ENCODE data around the gene CAPN5. TPM values are rescaled to one million over a fixed set of nuclear protein-coding genes. Genes with fewer than 3 reads are reported as not detected.

CAPN5 gene
- total and polyA plus RNA-seq, 4 donors: 10.7 to 43.1 (median 28.2) TPM

DNA sequence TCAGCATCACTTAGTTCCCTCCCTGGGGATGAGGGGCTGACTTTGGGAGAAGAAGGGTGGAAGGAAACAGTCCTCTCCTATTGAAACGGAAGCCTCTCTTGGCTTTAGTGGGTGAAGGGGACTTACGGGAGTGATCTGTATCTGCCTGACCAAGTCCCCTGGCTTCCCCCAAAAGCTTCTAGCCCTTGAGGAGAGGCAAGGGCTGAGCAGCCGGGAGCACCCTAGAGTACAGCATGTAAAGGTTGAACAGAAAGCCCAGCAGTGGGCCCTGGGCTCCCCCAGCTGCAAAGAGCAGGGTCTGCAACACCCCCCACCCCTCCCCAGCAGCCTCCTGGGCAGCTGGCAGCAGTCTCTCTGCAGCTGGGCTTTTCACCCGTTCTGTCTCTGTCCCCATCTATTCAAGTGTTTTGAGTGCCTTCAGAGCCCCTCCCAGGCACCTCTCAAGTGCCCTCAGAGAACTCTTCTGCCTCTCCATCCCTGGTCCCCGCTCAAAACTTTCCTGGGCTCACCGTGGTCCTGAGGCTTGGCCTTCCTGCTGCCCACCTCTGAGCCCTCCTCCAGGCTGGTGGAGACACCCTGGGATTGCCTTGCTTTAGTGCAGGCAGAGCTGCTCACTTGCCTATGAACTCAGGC is 2.7 kb downstream of the CAPN5 start:
- Histone ChIP-seq H3K27me3 (ENCODE audit: control insufficient read depth, insufficient read depth, low read length) (no peaks in the 10 kb centered on the region), H3K9me3 (ENCODE audit: control insufficient read depth, insufficient read depth, low read length) (no peaks in the 10 kb centered on the region), H3K27ac (ENCODE audit: low read depth, low read length) (no peak overlapping the region), H3K4me1 (ENCODE audit: control insufficient read depth, insufficient read depth, low read length) (peaks cover 83% of the 10 kb centered on the region), H3K4me3 (ENCODE audit: low read depth, low read length) (no peak overlapping the region), H3K36me3 (ENCODE audit: control insufficient read depth, insufficient read depth, low read length) (peaks cover 23% of the 10 kb centered on the region)
- WGBS (ENCODE audit: insufficient coverage): 44% methylated on average over 5 of the region's 6 CpGs
- no peak for DNase-seq (ENCODE audit: low read depth in 4 of 6, low spot score in 6 of 6)

DNA sequence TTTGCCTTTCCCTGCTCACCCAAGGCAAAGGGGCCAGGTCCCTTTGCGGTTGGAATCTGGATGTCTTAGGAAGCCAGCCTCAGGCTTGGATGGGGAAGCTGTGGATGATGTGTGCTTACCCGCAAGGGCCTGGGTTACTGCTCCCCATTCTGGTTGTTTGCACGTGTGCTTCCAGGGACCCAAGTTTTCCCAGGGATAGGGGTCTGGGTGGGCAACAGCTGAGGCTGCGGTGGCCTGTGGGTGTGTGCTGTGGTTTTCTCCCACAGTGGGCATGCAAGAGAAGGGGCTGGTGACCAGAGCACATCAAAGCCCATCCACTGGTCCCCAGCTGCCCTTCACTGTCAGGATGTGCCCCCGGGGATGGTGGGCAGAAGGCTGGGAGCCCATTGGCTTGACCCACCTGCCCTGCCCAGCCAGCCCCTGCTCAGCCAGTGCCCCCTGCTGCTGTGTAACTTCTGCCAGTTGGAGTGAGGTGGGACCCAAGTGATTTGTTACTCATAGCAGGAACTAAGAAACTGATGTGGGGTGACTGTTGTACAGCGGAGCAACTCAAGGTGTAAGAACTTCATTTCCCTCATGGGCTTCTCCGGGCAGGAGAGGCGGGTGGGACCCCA is 3.3 kb downstream of the CAPN5 start:
- Histone ChIP-seq H3K27me3 (ENCODE audit: control insufficient read depth, insufficient read depth, low read length) (no peaks in the 10 kb centered on the region), H3K4me1 (ENCODE audit: control insufficient read depth, insufficient read depth, low read length) (peaks cover 89% of the 10 kb centered on the region), H3K36me3 (ENCODE audit: control insufficient read depth, insufficient read depth, low read length) (peaks cover 29% of the 10 kb centered on the region), H3K4me3 (ENCODE audit: low read depth, low read length) (no peak overlapping the region), H3K9me3 (ENCODE audit: control insufficient read depth, insufficient read depth, low read length) (no peaks in the 10 kb centered on the region), H3K27ac (ENCODE audit: low read depth, low read length) (no peak overlapping the region)
- no peak for DNase-seq (ENCODE audit: low read depth in 4 of 6, low spot score in 6 of 6)
- 92% methylated on average over 8 of the region's 8 CpGs for WGBS (ENCODE audit: insufficient coverage)

DNA sequence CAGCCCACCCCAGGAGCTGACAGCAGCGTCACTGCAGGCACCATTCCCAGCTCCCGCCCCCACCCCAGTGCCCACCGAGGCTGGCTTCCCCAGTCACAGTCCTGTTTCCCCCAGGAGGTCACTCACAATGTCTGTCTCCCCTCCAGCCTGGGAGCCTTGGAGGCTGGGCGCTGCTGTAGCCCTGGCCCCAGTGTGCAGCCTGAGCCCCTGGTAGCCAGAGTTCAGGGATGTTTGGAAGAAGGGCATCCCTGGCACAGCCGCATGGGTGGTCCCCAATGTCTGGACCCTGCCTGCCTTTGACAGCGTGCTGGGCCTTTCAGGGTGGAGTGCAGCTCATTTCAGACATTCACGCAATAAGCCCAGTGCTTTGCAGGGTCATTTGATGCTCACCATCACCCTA is 4.3 kb downstream of the CAPN5 start:
- no peak for DNase-seq (ENCODE audit: low read depth in 4 of 6, low spot score in 6 of 6)
- H3K27ac ChIP-seq (ENCODE audit: low read depth, low read length): no peak overlapping the region
- H3K9me3 ChIP-seq (ENCODE audit: control insufficient read depth, insufficient read depth, low read length): no peaks in the 10 kb centered on the region
- H3K4me1 ChIP-seq (ENCODE audit: control insufficient read depth, insufficient read depth, low read length): peaks cover 87% of the 10 kb centered on the region
- H3K4me3 ChIP-seq (ENCODE audit: low read depth, low read length): no peak overlapping the region
- WGBS (ENCODE audit: insufficient coverage): 86% methylated on average over 7 of the region's 7 CpGs
- no peaks in the 10 kb centered on the region for H3K27me3 ChIP-seq (ENCODE audit: control insufficient read depth, insufficient read depth, low read length)
- peaks cover 30% of the 10 kb centered on the region for H3K36me3 ChIP-seq (ENCODE audit: control insufficient read depth, insufficient read depth, low read length)

DNA sequence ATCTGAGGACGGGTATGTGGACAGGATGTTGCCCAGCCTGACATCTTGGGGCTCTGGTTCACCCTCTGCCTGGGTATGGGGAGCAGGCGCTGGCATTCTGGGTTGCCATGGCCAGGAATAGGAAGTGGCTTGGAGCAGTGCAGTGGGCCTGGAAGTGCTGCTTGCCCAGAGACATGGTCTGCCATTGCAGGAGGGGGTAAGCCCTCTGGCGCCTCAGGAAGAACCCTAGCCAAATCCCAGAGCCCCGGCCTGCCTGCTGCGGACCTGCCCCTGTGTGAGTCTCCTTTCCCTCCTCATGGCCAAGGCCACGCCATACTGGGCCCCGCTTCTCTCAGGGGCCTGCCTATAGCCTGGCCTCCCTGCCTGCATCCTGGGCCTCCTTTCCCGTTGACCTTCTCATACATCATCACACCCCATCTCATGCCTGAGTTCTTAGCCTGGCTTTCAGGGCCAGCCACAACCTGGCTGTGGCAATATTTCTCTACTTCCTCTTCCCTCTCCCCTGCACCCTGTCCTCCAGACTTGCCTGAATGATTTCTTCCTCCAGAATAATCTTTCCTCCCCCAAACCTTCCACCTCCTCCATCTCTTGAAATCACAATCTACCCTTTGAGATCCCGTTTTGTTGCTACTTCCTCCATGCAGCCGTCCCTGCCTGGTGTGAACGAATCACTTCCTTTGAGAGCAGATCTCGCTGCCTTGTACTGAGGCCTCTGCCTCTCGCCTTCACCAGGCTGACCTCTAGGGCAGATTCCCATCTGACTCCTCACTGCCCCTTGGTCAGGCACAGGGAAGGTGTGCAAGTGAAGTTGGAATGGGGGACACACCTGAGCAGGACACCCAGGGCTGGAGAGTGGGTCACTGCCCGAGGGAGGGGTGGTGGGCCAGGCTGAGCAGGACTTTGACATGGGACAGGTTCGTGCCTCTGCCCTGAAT is 5.2 kb downstream of the CAPN5 start:
- Histone ChIP-seq H3K36me3 (ENCODE audit: control insufficient read depth, insufficient read depth, low read length) (peaks cover 30% of the 10 kb centered on the region), H3K4me3 (ENCODE audit: low read depth, low read length) (no peak overlapping the region), H3K27me3 (ENCODE audit: control insufficient read depth, insufficient read depth, low read length) (no peaks in the 10 kb centered on the region), H3K4me1 (ENCODE audit: control insufficient read depth, insufficient read depth, low read length) (peaks cover 83% of the 10 kb centered on the region), H3K27ac (ENCODE audit: low read depth, low read length) (peak overlapping the region; percentile 76), H3K9me3 (ENCODE audit: control insufficient read depth, insufficient read depth, low read length) (no peaks in the 10 kb centered on the region)
- 81% methylated on average over 14 of the region's 15 CpGs for WGBS (ENCODE audit: insufficient coverage)
- DNase-seq (ENCODE audit: low read depth in 4 of 6, low spot score in 6 of 6): no peak

DNA sequence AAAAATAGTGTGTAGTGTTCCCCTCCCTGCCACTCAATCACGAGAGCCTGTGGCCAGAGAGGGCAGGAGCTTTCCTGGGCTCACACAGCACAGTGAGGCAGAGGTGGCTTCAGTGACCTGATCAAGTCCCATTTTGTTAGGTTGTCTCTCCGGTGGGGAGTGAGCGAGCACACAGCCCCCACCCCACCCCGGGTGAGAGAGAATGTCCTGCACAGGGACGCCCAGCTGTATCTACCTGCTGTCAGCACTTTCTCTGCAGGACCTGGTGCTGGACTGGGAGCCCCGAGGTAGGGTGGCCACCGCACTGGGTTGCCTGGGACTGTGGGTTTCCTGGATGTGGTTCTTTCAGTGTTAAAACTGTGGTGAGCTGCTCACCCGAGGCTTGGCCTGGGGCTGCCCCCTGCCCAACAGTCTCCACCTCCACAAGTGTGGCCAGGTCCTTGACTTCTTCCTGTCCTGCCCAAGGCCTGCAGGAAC is 6.1 kb downstream of the CAPN5 start:
- peaks cover 75% of the 10 kb centered on the region for H3K4me1 ChIP-seq (ENCODE audit: control insufficient read depth, insufficient read depth, low read length)
- H3K36me3 ChIP-seq (ENCODE audit: control insufficient read depth, insufficient read depth, low read length): peaks cover 30% of the 10 kb centered on the region
- H3K4me3 ChIP-seq (ENCODE audit: low read depth, low read length): no peak overlapping the region
- no peaks in the 10 kb centered on the region for H3K27me3 ChIP-seq (ENCODE audit: control insufficient read depth, insufficient read depth, low read length)
- no peak for DNase-seq (ENCODE audit: low read depth in 4 of 6, low spot score in 6 of 6)
- 74% methylated on average over 5 of the region's 8 CpGs for WGBS (ENCODE audit: insufficient coverage)
- peak overlapping the region; percentile 76 for H3K27ac ChIP-seq (ENCODE audit: low read depth, low read length)
- no peaks in the 10 kb centered on the region for H3K9me3 ChIP-seq (ENCODE audit: control insufficient read depth, insufficient read depth, low read length)

DNA sequence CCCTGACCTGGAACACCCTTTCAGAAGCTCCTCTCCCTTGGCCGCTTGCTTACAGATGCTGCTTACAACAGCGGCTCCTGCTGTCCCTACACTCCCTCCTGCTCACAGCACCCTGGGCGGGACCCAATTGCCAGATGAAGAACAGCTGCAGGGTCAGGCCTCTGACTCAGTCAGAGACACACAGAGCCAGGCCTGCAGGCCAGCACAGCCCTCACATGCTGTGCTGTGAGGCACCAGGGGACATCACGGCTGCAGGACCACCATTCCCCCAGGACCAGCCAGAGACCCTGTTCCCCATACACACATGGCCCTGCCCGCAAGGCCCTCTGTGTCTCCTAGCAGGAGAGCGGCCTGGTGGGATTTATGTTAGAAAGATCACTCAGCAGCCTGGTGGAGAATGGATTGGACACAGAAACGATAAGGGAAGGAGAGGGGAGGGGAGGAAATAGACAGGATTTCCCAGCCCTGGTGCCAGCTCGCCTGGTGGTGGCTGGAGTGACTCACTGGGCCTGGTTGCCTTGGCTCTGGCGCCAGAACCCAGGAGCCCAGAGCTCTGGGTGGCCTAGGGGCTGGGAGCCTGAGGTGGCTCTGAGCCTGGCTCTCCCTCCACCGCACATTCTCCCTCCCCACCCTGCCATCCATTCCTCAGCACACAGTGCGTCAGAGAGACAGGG is 6.7 kb downstream of the CAPN5 start:
- H3K4me3 ChIP-seq (ENCODE audit: low read depth, low read length): no peak overlapping the region
- WGBS (ENCODE audit: insufficient coverage): 51% methylated on average over 6 of the region's 11 CpGs
- H3K27ac ChIP-seq (ENCODE audit: low read depth, low read length): peak overlapping the region; percentile 76
- no peaks in the 10 kb centered on the region for H3K27me3 ChIP-seq (ENCODE audit: control insufficient read depth, insufficient read depth, low read length)
- no peaks in the 10 kb centered on the region for H3K9me3 ChIP-seq (ENCODE audit: control insufficient read depth, insufficient read depth, low read length)
- peak in 1 of 6 donors; percentile 58 for DNase-seq (ENCODE audit: low read depth in 4 of 6, low spot score in 6 of 6)
- peaks cover 70% of the 10 kb centered on the region for H3K4me1 ChIP-seq (ENCODE audit: control insufficient read depth, insufficient read depth, low read length)
- peaks cover 30% of the 10 kb centered on the region for H3K36me3 ChIP-seq (ENCODE audit: control insufficient read depth, insufficient read depth, low read length)

DNA sequence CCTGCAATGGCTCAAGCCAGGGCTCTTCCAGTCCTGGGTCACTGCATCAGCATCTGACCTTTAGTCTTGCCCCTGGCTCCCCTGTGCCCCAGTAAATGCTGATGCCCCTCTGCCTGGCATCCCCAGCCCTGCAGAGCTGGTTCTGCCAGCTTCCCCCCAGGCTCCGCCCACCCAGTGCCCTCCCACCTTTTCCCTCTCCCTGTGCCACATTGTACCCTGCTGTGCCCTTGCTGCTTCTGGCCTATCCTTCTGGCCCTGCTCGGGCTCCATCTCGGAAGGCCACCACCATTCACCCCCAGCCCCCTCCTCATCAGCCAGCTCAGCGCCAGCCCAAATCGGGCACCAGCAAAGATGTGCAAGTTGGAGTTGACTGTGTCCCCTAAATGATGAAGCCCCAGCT is 7.4 kb downstream of the CAPN5 start:
- Histone ChIP-seq H3K27me3 (ENCODE audit: control insufficient read depth, insufficient read depth, low read length) (no peaks in the 10 kb centered on the region), H3K4me3 (ENCODE audit: low read depth, low read length) (no peak overlapping the region), H3K9me3 (ENCODE audit: control insufficient read depth, insufficient read depth, low read length) (no peaks in the 10 kb centered on the region), H3K27ac (ENCODE audit: low read depth, low read length) (peak overlapping the region; percentile 76), H3K4me1 (ENCODE audit: control insufficient read depth, insufficient read depth, low read length) (peaks cover 62% of the 10 kb centered on the region), H3K36me3 (ENCODE audit: control insufficient read depth, insufficient read depth, low read length) (peaks cover 30% of the 10 kb centered on the region)
- WGBS (ENCODE audit: insufficient coverage): 73% methylated on average over 3 of the region's 5 CpGs
- DNase-seq (ENCODE audit: low read depth in 4 of 6, low spot score in 6 of 6): no peak

DNA sequence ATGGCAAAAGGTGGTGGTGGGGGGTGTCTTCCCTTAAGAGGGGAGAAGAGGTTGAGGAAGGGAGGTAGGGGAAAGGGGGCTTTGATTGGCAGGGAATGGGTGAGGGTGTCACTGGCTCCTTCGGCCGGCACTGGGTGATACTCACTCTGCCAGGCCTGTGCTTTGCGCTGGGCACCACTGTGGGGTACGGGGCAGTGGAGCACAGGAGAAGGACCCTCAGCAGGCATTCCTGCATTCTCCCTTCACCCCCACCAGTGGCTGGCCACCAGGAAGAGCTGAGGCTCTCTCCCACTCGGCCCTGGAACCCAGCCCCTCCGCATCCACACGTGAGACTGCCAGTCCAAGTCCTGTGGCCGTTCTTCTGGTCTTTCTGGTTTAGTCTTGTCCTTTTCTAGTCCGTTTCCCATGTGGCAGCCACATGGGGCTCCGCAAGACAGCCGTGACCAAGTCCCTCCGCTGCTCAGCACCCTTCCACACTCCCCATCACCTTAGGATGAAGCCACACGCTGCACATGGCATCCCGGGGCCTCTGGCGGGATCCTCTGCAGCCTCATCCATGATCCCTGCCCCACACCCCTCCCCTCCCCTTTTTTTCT is 8.0 kb downstream of the CAPN5 start:
- H3K27me3 ChIP-seq (ENCODE audit: control insufficient read depth, insufficient read depth, low read length): no peaks in the 10 kb centered on the region
- peaks cover 57% of the 10 kb centered on the region for H3K4me1 ChIP-seq (ENCODE audit: control insufficient read depth, insufficient read depth, low read length)
- no peak for DNase-seq (ENCODE audit: low read depth in 4 of 6, low spot score in 6 of 6)
- H3K9me3 ChIP-seq (ENCODE audit: control insufficient read depth, insufficient read depth, low read length): no peaks in the 10 kb centered on the region
- no peak overlapping the region for H3K27ac ChIP-seq (ENCODE audit: low read depth, low read length)
- no peak overlapping the region for H3K4me3 ChIP-seq (ENCODE audit: low read depth, low read length)
- peaks cover 30% of the 10 kb centered on the region for H3K36me3 ChIP-seq (ENCODE audit: control insufficient read depth, insufficient read depth, low read length)
- 92% methylated on average over 13 of the region's 15 CpGs for WGBS (ENCODE audit: insufficient coverage)

DNA sequence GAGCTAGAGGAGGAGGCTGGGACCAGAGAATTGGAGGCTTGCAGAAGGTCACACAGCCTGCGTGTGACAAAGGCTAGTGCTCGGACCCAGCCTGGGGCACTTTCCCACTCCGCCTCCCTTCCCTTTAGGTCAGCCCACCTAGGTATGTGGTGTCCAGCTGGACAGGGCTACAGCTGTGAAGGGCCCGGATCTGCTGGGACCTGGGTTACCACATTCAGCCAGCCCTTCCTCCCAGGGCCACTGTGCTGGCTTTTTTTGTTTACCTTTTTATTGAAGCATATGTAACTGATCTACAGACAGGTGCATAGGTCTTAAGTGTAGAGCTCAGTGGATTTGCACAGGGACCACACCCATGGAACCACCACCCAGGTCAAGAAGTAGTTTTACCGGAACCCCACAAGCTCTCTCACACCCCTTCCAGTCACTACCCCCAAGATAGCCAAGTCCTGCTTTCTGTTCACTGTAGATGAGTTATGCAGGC is 8.7 kb downstream of the CAPN5 start:
- 96% methylated on average over 3 of the region's 5 CpGs for WGBS (ENCODE audit: insufficient coverage)
- peaks cover 30% of the 10 kb centered on the region for H3K36me3 ChIP-seq (ENCODE audit: control insufficient read depth, insufficient read depth, low read length)
- DNase-seq (ENCODE audit: low read depth in 4 of 6, low spot score in 6 of 6): no peak
- no peaks in the 10 kb centered on the region for H3K27me3 ChIP-seq (ENCODE audit: control insufficient read depth, insufficient read depth, low read length)
- no peaks in the 10 kb centered on the region for H3K9me3 ChIP-seq (ENCODE audit: control insufficient read depth, insufficient read depth, low read length)
- peaks cover 50% of the 10 kb centered on the region for H3K4me1 ChIP-seq (ENCODE audit: control insufficient read depth, insufficient read depth, low read length)
- no peak overlapping the region for H3K27ac ChIP-seq (ENCODE audit: low read depth, low read length)
- H3K4me3 ChIP-seq (ENCODE audit: low read depth, low read length): no peak overlapping the region

All from spinal cord (tissue), 10 donors.